ENCODE results near the gene CBLB.

GRCh38 chr3:105868431-105868741 is 426 bp downstream of the CBLB start:
- TF ChIP-seq, protein P1, sequence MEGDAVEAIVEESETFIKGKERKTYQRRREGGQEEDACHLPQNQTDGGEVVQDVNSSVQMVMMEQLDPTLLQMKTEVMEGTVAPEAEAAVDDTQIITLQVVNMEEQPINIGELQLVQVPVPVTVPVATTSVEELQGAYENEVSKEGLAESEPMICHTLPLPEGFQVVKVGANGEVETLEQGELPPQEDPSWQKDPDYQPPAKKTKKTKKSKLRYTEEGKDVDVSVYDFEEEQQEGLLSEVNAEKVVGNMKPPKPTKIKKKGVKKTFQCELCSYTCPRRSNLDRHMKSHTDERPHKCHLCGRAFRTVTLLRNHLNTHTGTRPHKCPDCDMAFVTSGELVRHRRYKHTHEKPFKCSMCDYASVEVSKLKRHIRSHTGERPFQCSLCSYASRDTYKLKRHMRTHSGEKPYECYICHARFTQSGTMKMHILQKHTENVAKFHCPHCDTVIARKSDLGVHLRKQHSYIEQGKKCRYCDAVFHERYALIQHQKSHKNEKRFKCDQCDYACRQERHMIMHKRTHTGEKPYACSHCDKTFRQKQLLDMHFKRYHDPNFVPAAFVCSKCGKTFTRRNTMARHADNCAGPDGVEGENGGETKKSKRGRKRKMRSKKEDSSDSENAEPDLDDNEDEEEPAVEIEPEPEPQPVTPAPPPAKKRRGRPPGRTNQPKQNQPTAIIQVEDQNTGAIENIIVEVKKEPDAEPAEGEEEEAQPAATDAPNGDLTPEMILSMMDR (IDR thresholded peaks at IDR 0.05): no peak
- TF ChIP-seq POLR2A (IDR thresholded peaks at IDR 0.05): no peak
